HEK293T (cell line): Measurements from ENCODE around the gene ANAPC1.

Source experiments
- CTBP1 ChIP-seq: fragments of 450-650 bp; IDR thresholded peaks from 2 replicates; pipeline ENCODE4 v1.6.1; 2016; ENCODE audit warnings: borderline replicate concordance
- ELF4 ChIP-seq: fragments of 450-650 bp; IDR thresholded peaks from 2 replicates; pipeline ENCODE4 v1.6.1; 2017; ENCODE audit warnings: antibody characterized with exemption
- FOXA1 ChIP-seq: fragments of 450-650 bp; IDR thresholded peaks from 2 replicates; pipeline ENCODE4 v1.6.1; 2016; ENCODE audit warnings: mild to moderate bottlenecking
- FOXK2 ChIP-seq: fragments of 450-650 bp; IDR thresholded peaks from 2 replicates; pipeline ENCODE4 v1.6.1; 2016; ENCODE audit warnings: mild to moderate bottlenecking
- FOXM1 ChIP-seq: fragments of 450-650 bp; IDR thresholded peaks from 2 replicates; pipeline ENCODE4 v1.6.1; 2017; ENCODE audit warnings: mild to moderate bottlenecking, borderline replicate concordance
- NFRKB ChIP-seq: fragments of 450-650 bp; IDR thresholded peaks from 2 replicates; pipeline ENCODE4 v1.6.1; 2016; ENCODE audit warnings: mild to moderate bottlenecking, moderate library complexity
- SP1 ChIP-seq: fragments of 450-650 bp; IDR thresholded peaks from 2 replicates; pipeline ENCODE4 v1.6.1; 2017
- TARDBP ChIP-seq: fragments of 450-650 bp; IDR thresholded peaks from 2 replicates; pipeline ENCODE4 v1.6.1; 2016

- TF ChIP-seq SP1, result no peak
- TF ChIP-seq ELF4, result no peak
- no peak for TF ChIP-seq FOXM1
- TF ChIP-seq FOXA1, result no peak
- TF ChIP-seq TARDBP, result no peak
- no peak for TF ChIP-seq CTBP1
- no peak for TF ChIP-seq FOXK2
- no peak for TF ChIP-seq NFRKB
Measured at GRCh38 chr2:111927723-111928122, 43.7 kb upstream of the ANAPC1 start.
